Cardiac muscle cell (in vitro differentiated cells and primary cell): ENCODE data around the gene ZC3H8. TPM values are rescaled to one million over a fixed set of nuclear protein-coding genes. Genes with fewer than 3 reads are reported as not detected.

ENCODE experiments used
- DNase-seq, 2 donors: peaks; one replicate each; pipeline versions ENCODE4 v3.0.0 to v3.0.0-alpha.2; 2010 to 2017; ENCODE audit warnings: low read depth in 1 of 2, low spot score in 1 of 2
- H3K27ac ChIP-seq: fragments of 200-600 bp; sonication (generic); 2 replicates; pipeline ENCODE4 v1.5.1; 2016
- H3K27me3 ChIP-seq: fragments of 200-600 bp; sonication (generic); 2 replicates; pipeline ENCODE4 v1.6.0; 2016; ENCODE audit warnings: control low read depth
- H3K36me3 ChIP-seq: fragments of 200-600 bp; sonication (generic); 2 replicates; pipeline ENCODE4 v1.5.1; 2016; ENCODE audit warnings: control low read depth
- H3K4me1 ChIP-seq: fragments of 200-600 bp; sonication (generic); 2 replicates; pipeline ENCODE4 v1.8.1; 2017; ENCODE audit warnings: low read depth, mild to moderate bottlenecking, mixed run types
- H3K4me3 ChIP-seq: fragments of 200-600 bp; sonication (generic); 2 replicates; pipeline ENCODE4 v1.5.1; 2016; ENCODE audit warnings: mild to moderate bottlenecking
- H3K9me3 ChIP-seq: fragments of 200-600 bp; sonication (generic); 2 replicates; pipeline ENCODE4 v1.5.1; 2017; ENCODE audit warnings: low read depth, mild to moderate bottlenecking, control low read depth
- CTCF ChIP-seq: IDR thresholded peaks from 2 replicates; pipeline ENCODE4 v1.5.1; 2012; ENCODE audit warnings: low read depth, mild to moderate bottlenecking, low read length
- polyA plus RNA-seq: library from polyadenylated mRNA; unstranded; fragments of >200 nt; fragmentation: Nextera tagmentation; extraction: Ambion mirVana; gene quantifications from 2 replicates; pipeline ENCODE4 v1.2.1, GENCODE V29; 2016
- total RNA-seq: library from RNA; depleted of rRNA; stranded (reverse); fragments of >200 nt; gene quantifications from 2 replicates; pipeline ENCODE4 v1.2.3, GENCODE V29; 2016

ZC3H8 gene
- total and polyA plus RNA-seq, 2 experiments from 2014 or later = 12.1 to 14.1 TPM

DNA sequence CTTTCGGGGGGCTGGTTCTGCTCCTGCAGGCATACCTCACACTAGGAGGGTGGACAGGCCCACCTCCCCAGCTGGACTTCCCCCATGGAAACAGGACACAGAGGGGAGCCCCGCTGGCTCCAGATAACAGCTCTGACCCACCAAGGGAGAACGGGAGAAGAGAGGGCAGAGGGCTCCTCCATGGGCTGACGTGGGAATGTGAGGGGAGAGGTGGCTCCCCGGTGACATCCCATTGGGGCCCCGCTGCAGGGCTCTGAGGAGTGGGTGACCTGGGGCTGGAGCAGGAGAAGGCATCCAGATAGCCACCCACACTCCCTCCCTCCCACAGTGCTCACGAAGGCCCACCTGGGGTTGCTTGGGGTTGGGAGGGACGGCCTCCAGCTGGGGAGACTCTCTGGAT, 70.7 kb downstream of the ZC3H8 start:
- no peak overlapping the region for H3K4me3 ChIP-seq
- H3K36me3 ChIP-seq = no peaks in the 10 kb centered on the region
- H3K4me1 ChIP-seq = no peaks in the 10 kb centered on the region
- TF ChIP-seq CTCF = no peak
- DNase-seq = no peak
- no peaks in the 10 kb centered on the region for H3K9me3 ChIP-seq
- H3K27ac ChIP-seq = no peak overlapping the region
- H3K27me3 ChIP-seq = peaks cover 28% of the 10 kb centered on the region

DNA sequence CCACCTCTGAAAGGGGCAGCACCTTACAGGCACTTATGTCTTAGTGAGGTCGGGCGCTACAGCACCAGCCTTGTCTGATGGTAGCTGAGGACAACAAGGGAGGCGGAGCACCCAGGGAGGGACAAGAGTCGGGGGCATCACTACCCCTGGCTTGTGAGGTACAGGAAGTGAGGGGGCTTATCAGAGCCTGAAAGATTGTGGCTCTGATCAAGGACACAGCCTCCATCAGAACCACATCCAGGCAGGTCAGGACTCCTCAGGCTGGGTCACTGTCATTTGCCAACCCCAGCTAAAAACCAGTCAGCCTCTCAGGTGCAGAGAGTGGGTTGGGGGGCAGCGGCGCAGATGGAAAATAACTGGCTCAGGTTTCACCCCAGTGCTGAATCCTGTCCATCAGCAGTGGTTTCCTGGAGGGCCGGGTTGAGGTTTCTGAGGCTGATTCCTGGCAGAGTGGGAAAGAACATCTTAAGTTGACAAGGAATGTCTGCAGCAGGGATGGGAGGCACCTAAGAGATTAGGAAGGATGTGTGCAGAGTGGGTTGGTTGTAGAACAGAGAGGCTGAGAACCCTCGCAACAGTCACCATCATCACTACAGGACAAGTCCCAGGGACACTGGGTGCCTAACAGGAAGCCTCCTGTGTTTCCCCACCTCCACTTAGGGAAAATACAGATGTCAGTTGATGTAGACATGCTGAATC, 71.4 kb downstream of the ZC3H8 start:
- no peaks in the 10 kb centered on the region for H3K9me3 ChIP-seq
- no peaks in the 10 kb centered on the region for H3K4me1 ChIP-seq
- no peak for TF ChIP-seq CTCF
- H3K4me3 ChIP-seq = no peak overlapping the region
- no peak overlapping the region for H3K27ac ChIP-seq
- DNase-seq = no peak
- H3K36me3 ChIP-seq = no peaks in the 10 kb centered on the region
- H3K27me3 ChIP-seq = peaks cover 28% of the 10 kb centered on the region

DNA sequence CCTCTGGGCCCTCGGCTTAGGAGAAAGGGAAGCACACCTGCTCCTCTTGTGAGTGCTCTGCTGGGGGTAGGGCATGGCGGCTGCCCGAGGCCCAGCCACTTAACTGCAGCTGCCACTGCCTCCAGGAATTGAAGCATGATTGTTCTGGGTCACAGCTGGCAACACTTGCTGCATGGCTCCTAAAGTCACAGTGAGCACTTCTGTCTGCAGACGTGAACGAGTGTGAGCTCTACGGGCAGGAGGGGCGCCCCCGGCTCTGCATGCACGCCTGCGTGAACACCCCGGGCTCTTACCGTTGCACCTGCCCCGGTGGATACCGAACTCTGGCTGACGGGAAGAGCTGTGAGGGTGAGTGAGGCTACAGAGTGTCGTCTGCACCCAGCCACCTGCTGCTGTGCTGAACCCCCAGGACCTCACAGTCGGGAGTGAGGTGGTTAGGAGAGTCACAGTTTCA, 72.2 kb downstream of the ZC3H8 start:
- TF ChIP-seq CTCF = no peak
- Histone ChIP-seq H3K27me3 (peaks cover 28% of the 10 kb centered on the region), H3K9me3 (no peaks in the 10 kb centered on the region), H3K36me3 (no peaks in the 10 kb centered on the region), H3K4me3 (no peak overlapping the region), H3K4me1 (no peaks in the 10 kb centered on the region), H3K27ac (no peak overlapping the region)
- DNase-seq = no peak

- Histone ChIP-seq H3K27me3 (peaks cover 28% of the 10 kb centered on the region), H3K4me3 (no peak overlapping the region), H3K36me3 (no peaks in the 10 kb centered on the region), H3K27ac (no peak overlapping the region), H3K4me1 (no peaks in the 10 kb centered on the region), H3K9me3 (no peaks in the 10 kb centered on the region)
- peak in 1 of 2 donors; percentile 36 for DNase-seq
- TF ChIP-seq CTCF = no peak
Observed at GRCh38 chr2:112181571-112182290, 73.1 kb downstream of the ZC3H8 start.

- no peak overlapping the region for H3K4me3 ChIP-seq
- peak in 1 of 2 donors; percentile 7 for DNase-seq
- no peaks in the 10 kb centered on the region for H3K36me3 ChIP-seq
- H3K27ac ChIP-seq = no peak overlapping the region
- peaks cover 5% of the 10 kb centered on the region for H3K4me1 ChIP-seq
- no peaks in the 10 kb centered on the region for H3K9me3 ChIP-seq
- H3K27me3 ChIP-seq = peaks cover 7% of the 10 kb centered on the region
- no peak for TF ChIP-seq CTCF
Observed at GRCh38 chr2:112175958-112176573, 78.8 kb downstream of the ZC3H8 start.
